Measurements from ENCODE around the gene ZNF219. TPM values are rescaled to one million over a fixed set of nuclear protein-coding genes. Genes with fewer than 3 reads are reported as not detected.

Gene ZNF219
- total RNA-seq, 1 experiment from 2014 or later: 19.9 TPM

DNA sequence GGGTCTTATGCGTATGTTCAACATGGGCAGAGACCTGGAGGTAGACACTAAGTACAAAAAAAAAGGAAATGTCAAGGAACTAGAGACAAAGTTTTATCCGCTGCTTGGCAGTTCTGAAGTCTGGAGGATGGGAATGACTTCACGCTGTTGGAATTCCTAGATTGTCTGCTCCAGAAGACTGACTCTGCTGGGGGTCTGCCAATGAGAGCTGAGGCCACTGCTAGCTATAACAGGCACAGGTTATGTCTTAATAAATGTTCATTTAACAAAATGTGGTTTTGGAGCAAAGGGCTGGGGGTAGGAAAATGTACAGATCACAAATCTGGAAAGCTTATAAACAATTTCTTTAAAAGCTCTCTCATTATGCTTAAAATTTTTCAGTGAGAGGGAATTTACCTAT lies 35.0 kb downstream of the ZNF219 start:
- ChIA-PET POLR2A (no interaction called here), CTCF (no interaction called here)
- Histone ChIP-seq H3K9me3 (ENCODE audit: control insufficient read depth, insufficient read depth, low read depth, low read length) (no peaks in the 10 kb centered on the region), H3K27ac (ENCODE audit: low read length) (no peak overlapping the region), H3K4me3 (ENCODE audit: low read depth in 2 of 2, low read length in 2 of 2) (no peak overlapping the region), H3K36me3 (ENCODE audit: control insufficient read depth, insufficient read depth, low read length) (no peaks in the 10 kb centered on the region), H3K4me1 (ENCODE audit: control insufficient read depth, insufficient read depth, low read length) (no peaks in the 10 kb centered on the region), H3K27me3 (ENCODE audit: control insufficient read depth, insufficient read depth, low read length) (peaks cover 2% of the 10 kb centered on the region)
- intact Hi-C loops (cut with micrococcal nuclease; ENCODE audit: unreplicated experiment) (no loop called here), in situ Hi-C loops (cut with HindIII; ENCODE audit: low pct_unique_long_range_greater_than_20kb, low sequenced_read_pairs) (no loop called here)
- DNase-seq (ENCODE audit: low read depth, low spot score) (no peak), ATAC-seq (no peak)
- TF ChIP-seq POLR2AphosphoS5 (IDR thresholded peaks at IDR 0.05; ENCODE audit: low read depth, low read length) (no peak), TCF7L2 (IDR thresholded peaks at IDR 0.05; ENCODE audit: low read depth, low read length) (no peak), SIN3A (IDR thresholded peaks at IDR 0.05; ENCODE audit: borderline replicate concordance, insufficient read depth, low read depth, low read length) (no peak)
- TF ChIP-seq, protein P1, sequence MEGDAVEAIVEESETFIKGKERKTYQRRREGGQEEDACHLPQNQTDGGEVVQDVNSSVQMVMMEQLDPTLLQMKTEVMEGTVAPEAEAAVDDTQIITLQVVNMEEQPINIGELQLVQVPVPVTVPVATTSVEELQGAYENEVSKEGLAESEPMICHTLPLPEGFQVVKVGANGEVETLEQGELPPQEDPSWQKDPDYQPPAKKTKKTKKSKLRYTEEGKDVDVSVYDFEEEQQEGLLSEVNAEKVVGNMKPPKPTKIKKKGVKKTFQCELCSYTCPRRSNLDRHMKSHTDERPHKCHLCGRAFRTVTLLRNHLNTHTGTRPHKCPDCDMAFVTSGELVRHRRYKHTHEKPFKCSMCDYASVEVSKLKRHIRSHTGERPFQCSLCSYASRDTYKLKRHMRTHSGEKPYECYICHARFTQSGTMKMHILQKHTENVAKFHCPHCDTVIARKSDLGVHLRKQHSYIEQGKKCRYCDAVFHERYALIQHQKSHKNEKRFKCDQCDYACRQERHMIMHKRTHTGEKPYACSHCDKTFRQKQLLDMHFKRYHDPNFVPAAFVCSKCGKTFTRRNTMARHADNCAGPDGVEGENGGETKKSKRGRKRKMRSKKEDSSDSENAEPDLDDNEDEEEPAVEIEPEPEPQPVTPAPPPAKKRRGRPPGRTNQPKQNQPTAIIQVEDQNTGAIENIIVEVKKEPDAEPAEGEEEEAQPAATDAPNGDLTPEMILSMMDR (IDR thresholded peaks at IDR 0.05): no peak
- TF ChIP-seq, protein P2, sequence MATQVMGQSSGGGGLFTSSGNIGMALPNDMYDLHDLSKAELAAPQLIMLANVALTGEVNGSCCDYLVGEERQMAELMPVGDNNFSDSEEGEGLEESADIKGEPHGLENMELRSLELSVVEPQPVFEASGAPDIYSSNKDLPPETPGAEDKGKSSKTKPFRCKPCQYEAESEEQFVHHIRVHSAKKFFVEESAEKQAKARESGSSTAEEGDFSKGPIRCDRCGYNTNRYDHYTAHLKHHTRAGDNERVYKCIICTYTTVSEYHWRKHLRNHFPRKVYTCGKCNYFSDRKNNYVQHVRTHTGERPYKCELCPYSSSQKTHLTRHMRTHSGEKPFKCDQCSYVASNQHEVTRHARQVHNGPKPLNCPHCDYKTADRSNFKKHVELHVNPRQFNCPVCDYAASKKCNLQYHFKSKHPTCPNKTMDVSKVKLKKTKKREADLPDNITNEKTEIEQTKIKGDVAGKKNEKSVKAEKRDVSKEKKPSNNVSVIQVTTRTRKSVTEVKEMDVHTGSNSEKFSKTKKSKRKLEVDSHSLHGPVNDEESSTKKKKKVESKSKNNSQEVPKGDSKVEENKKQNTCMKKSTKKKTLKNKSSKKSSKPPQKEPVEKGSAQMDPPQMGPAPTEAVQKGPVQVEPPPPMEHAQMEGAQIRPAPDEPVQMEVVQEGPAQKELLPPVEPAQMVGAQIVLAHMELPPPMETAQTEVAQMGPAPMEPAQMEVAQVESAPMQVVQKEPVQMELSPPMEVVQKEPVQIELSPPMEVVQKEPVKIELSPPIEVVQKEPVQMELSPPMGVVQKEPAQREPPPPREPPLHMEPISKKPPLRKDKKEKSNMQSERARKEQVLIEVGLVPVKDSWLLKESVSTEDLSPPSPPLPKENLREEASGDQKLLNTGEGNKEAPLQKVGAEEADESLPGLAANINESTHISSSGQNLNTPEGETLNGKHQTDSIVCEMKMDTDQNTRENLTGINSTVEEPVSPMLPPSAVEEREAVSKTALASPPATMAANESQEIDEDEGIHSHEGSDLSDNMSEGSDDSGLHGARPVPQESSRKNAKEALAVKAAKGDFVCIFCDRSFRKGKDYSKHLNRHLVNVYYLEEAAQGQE (IDR thresholded peaks at IDR 0.05; ENCODE audit: insufficient read depth in 1 of 2, low read depth in 2 of 2, low read length in 1 of 2): no peak
- no TSS peak for BruUV-seq (replicated peaks)

DNA sequence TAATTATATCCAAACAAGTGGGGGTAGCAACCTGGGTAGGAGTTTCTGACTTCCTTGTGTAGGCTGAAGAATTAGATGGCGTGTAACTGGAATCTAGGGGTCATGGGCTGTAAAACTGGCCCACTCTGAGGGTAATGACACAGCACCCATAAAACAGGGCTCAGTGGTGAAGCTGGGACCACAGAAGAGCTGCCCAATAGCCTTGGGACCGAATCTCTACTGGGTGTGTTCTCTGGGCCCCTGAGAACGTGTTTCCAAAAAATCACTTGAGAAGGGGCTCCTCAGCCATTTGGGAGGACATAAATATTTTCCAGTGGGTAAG lies 37.1 kb downstream of the ZNF219 start:
- no TSS peak for BruUV-seq (replicated peaks)
- intact Hi-C loops (cut with micrococcal nuclease; ENCODE audit: unreplicated experiment) (no loop called here), in situ Hi-C loops (cut with HindIII; ENCODE audit: low pct_unique_long_range_greater_than_20kb, low sequenced_read_pairs) (no loop called here)
- POLR2A ChIA-PET: no interaction called here
- no peak for DNase-seq (ENCODE audit: low read depth, low spot score)
- TF ChIP-seq, protein P2 (IDR thresholded peaks at IDR 0.05; ENCODE audit: insufficient read depth in 1 of 2, low read depth in 2 of 2, low read length in 1 of 2): no peak
- TF ChIP-seq TCF7L2 (IDR thresholded peaks at IDR 0.05; ENCODE audit: low read depth, low read length): no peak
- TF ChIP-seq, protein P1 (IDR thresholded peaks at IDR 0.05): no peak
- TF ChIP-seq POLR2AphosphoS5 (IDR thresholded peaks at IDR 0.05; ENCODE audit: low read depth, low read length): no peak
- no peak for TF ChIP-seq SIN3A (IDR thresholded peaks at IDR 0.05; ENCODE audit: borderline replicate concordance, insufficient read depth, low read depth, low read length)
- no peak for ATAC-seq
- Histone ChIP-seq H3K27me3 (ENCODE audit: control insufficient read depth, insufficient read depth, low read length) (peaks cover 2% of the 10 kb centered on the region), H3K36me3 (ENCODE audit: control insufficient read depth, insufficient read depth, low read length) (no peaks in the 10 kb centered on the region), H3K4me1 (ENCODE audit: control insufficient read depth, insufficient read depth, low read length) (no peaks in the 10 kb centered on the region), H3K9me3 (ENCODE audit: control insufficient read depth, insufficient read depth, low read depth, low read length) (no peaks in the 10 kb centered on the region), H3K27ac (ENCODE audit: low read length) (no peak overlapping the region), H3K4me3 (ENCODE audit: low read depth in 2 of 2, low read length in 2 of 2) (no peak overlapping the region)
- CTCF ChIA-PET: no interaction called here

Data from Panc1 (cell line).